Jurkat, Clone E6-1 (cell line): Measurements from ENCODE around the gene TCHHL1. TPM values are rescaled to one million over a fixed set of nuclear protein-coding genes. Genes with fewer than 3 reads are reported as not detected.
A peak's percentile ranks its signal among the peaks of the same experiment; 100 is the strongest.

Source experiments
- DNase-seq: peaks from one replicate; pipeline ENCODE4 v3.0.0-alpha.2; 2011; ENCODE audit warnings: low read depth, low spot score
- H3K4me3 ChIP-seq: 2 replicates; pipeline ENCODE4 v1.5.1; 2011; ENCODE audit warnings: mild to moderate bottlenecking, low read length, control low read depth, moderate library complexity
- polyA plus RNA-seq: library from polyadenylated mRNA; unstranded; fragments of >200 nt; gene quantifications from one replicate; pipeline ENCODE4 v1.2.1, GENCODE V29; 2012; ENCODE audit warnings: missing spikeins; ENCODE audit not compliant: insufficient read length, insufficient read depth

Gene TCHHL1
- not detected for polyA plus RNA-seq

DNA sequence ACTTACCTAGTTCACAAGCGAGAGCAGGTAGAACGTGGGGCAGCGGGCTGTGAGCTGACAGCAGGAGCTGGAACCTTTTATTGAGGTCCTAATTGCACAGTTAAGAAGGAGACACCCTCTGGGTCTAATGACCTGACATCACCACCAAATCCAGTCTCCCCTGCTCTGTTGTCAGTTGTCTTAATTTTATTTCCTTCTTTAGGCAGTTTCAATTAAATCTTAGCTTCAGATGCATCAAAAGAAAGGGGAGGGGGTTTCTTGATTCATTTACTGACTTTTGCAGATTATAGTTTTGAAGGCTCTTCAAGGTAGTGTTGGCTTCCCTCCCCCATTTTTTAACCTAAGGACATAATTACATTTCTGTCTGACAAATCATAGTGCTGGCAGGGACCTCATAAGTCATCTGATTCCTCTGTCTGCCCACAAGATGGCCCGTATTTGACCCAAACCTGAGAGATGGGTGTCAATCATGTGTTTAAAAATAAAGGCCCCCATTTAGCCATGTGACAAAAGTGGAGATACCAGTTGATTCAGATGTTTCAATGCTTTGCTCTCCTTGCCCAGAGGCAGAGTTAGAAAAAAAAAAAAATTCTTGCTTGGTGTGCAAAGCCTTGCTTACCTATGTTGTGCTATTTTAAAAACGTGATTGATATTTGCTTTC is at the start of gene TCHHL1:
Gene TCHHL1 (minus strand): TSS at position 51 of the 661 bp plus-strand sequence. CDS start 921 bp downstream, outside the sequence.
- no peak within 1 kb of the TSS for H3K4me3 ChIP-seq
- no peak for DNase-seq

DNA sequence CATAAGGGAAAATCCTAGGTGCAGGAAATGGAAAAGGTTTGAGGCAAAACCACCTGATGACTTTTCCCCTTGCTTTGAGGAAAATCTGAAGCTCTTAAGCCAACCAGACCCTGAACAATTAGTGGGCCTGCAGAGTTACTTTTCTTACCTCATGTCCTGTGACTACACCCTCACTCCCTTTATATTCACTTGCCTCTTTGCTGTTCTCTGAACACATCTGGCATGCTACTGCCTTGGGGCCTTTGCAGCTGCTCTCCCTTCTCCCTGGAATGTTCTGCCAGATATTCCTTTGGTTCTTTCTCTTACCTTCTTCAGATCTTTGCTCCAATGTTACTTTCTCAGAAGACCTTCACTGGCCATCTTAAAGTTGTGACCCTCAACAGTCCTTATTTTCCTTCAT is 48.4 kb upstream of the TCHHL1 start:
- no peak for DNase-seq
- no peak overlapping the region for H3K4me3 ChIP-seq

DNA sequence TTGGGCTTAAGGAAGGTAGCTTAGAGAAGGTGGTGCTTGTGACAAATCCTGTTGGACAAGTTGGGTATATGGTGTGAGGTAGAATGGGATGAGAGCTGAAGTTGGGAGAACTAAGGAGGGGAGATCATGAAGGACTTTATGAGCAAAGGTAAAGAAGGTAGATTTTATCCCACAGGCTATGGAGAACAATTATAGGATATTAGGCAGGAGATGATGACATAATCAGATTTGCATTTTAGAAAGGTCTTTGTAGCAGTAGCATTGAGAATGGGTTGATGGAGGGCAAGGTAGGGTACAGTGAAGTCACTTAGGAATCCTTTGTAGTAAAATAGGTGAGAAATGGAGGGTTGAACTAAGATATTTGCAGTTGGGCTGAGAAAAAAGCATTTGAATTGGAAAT is 41.3 kb upstream of the TCHHL1 start:
- DNase-seq = no peak
- no peak overlapping the region for H3K4me3 ChIP-seq

DNA sequence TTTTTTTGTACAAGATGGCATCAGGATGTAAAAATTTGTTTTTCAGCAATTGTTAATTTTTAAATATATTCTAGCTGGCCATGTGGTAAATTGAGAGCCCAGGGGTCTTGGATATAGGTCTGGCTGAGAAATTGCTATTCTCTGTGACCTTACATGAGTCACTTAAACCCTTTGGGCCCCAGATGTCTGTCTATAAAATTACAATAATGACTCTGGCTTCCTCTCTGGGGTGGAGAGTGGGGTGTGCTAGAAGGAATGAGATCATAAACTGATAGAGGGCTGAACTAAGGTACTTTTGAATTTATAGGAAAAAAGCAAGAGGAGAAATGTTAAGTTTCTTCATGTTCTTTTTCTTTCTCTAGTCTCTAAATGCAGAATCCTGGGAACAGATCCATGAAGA is 38.8 kb upstream of the TCHHL1 start:
- no peak for DNase-seq
- no peak overlapping the region for H3K4me3 ChIP-seq

DNA sequence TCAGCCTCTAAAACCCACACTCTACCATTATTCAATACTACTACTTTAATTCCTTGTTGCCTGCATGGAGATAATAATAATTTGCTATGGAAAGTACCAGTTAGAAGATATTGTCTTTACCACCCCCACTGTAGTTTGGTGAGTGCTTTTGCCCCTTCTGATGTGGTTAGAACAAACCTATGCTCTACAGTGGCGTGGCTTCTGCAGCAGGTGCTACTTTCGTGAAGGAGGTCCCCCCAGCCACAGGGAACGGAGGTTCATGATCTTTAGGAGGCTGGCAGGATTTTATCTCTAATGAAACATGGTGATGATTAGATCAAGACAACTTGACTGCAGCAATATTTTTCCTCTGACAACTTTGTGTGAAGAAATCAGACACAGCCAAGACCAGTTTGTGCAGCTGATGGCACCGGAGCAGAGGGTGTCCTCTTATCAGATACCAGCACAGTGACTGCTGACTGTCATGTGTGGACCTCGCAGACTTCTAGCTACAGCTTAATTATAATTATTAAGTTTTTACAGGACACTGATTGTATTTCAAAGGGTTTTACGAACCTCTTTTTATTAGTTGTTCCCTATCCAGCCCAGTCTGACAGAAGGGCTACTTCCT is 37.1 kb upstream of the TCHHL1 start:
- peak; percentile 93 for DNase-seq

DNA sequence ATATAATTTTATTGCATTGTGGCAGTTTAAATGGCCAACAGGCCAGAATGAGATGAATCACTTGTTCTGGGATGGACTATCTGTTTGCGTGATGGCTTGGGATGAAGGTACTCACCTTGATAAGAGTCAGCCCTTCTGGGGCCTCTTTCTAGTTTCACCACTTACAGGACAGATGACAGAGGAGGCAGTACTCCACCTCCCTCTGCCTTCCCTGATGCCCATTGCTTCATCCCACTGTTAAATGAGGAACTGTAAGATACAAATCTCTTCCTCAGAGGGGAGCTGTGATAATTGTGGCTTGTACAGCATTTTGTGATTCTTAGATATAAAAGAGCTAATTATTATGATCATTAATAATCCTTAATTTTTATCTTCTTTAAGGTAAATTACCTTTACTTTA is 30.1 kb upstream of the TCHHL1 start:
- H3K4me3 ChIP-seq = no peak overlapping the region
- no peak for DNase-seq

More for the DNA sequence above, 37.1 kb upstream of the TCHHL1 start:
- no peak overlapping the region for H3K4me3 ChIP-seq

DNA sequence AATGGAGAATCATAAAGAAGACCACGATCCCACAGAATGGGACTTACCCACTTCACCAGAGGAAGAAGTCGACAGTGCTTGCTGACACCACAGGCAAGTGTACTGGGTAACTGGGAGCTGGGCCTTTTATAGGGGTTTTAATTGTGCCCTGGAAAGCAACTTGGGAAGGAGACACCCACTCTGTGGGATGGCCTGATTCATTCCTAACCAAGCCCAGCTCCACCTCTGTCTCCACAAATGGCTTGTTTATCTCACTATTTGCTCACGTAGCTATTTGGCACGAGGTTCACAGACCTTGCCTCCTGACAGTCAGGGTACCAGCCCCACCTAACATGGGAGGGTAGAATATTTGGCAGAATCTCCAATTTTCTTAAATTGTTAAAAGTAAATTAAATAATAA is 26.5 kb upstream of the TCHHL1 start, which contains the start of gene TCHH:
Gene TCHH (minus strand): TSS at position 101 of the 400 bp plus-strand sequence. CDS start 1,364 bp downstream, outside the sequence.
- H3K4me3 ChIP-seq = no peak within 1 kb of the TSS
- DNase-seq = no peak

DNA sequence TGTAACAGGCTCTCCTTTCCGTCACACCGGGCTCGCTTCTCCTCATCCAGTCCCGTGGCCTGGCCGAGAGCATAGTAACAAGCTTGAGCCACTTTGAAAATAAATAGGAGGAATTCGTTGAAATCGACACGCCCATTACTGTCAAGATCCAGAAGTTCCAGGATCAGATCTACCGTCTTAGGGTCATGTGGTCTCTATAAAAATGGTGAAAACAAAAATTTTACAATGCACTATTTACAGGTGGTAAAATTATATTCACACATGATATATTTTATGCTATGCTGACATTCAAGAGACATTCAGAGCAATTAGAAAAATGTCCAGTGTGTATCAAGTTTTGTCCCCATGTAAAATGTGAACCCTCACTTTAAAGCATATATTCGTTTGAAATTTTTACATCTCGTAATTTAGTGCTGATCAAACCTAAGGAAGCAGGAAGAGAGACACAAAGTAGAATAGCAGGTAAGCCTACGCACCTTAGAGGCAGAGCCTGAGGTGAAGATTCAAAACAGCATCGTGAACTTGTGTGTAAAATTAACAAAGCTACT is 24.1 kb upstream of the TCHHL1 start:
- H3K4me3 ChIP-seq = peak overlapping the region; percentile 56
- DNase-seq = no peak

DNA sequence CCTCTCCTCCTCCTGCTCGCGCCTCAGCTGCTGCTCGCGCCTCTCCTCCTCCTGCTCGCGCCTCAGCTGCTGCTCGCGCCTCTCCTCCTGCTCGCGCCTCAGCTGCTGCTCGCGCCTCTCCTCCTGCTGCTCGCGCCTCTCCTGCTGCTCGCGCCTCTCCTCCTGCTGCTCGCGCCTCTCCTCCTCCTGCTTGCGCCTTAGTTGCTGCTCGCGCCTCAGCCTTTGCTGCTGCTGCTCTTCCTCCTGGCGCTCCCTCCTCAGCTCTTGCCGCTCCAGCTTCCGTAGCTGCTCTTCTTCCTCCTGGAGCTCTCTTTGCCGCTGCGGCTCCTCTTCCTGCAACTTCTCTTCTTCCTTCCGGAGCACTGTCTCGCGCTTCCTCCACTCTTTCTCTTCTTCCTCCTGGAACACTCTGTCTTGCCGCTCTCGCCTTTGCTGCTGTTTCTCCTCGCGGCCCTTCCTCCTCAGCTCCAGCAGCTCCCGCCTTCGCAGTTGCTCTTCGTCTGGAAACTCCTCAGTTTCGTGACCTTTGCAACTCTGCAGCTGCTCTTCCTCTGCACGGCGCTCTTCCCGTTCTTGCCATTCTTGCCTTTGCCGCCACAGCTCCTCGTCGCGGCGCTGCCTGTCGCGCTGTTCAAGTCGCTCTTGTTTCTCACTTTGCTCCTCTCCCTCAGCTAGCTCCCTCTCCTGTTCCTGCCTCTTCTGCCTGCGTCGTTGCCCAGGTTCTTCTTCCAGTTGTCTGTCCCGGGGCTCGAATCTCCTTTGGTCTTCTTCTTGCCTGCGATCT is 23.4 kb upstream of the TCHHL1 start:
- peak overlapping the region; percentile 56 for H3K4me3 ChIP-seq
- DNase-seq = no peak

DNA sequence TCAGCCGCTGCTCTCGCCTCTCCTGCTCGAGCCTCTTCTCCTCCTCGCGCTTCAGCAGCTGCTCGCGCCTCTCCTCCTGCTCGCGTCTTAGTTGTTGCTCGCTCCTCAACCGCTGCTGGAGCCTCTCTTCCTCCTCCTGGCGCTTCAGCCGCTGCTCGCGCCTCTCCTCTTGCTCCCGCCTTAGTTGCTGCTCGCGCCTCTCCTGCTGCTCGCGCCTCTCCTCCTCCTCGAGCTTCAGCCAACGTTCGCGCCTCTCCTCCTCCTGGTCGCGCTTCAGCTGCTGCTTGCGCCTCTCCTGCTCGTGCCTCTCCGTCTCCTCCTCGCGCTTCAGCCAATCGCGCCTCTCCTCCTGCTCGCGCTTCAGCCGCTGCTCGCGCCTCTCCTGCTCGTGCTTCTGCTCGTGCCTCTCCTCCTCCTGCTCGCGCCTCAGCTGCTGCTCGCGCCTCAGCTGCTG is 22.7 kb upstream of the TCHHL1 start:
- peak; percentile 72 for DNase-seq
- peak overlapping the region; percentile 38 for H3K4me3 ChIP-seq

DNA sequence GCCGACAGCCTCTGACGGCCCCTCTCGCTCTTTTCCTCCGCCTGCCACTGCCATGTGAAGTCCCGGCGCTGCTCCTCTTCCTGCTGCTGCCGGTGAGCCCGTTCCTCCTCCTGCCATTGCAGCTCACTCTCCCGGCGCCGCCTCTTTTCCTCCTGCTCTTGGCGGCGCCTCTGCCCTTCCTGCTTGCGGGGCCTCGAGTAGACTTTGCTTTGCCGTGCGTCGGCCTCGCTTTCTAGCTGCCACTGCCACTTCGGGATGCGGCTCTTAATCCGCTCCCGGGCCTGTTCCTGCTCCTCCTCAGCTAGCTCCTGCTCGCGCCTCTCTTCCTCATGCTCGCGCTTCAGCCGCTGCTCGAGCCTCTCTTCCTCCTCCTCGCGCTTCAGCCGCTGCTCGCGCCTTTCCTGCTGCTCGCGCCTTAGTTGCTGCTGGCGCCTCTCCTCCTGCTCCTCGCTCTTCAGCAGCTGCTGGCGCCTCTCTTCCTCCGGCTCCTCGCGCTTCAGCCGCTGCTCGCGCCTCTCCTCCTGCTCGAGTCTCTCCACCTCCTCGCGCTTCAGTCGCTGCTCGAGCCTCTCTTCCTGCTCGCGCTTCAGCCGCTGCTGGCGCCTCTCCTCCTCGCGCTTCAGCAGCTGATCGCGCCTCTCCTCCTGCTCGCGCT is 22.1 kb upstream of the TCHHL1 start:
- peak overlapping the region; percentile 38 for H3K4me3 ChIP-seq
- DNase-seq = no peak

DNA sequence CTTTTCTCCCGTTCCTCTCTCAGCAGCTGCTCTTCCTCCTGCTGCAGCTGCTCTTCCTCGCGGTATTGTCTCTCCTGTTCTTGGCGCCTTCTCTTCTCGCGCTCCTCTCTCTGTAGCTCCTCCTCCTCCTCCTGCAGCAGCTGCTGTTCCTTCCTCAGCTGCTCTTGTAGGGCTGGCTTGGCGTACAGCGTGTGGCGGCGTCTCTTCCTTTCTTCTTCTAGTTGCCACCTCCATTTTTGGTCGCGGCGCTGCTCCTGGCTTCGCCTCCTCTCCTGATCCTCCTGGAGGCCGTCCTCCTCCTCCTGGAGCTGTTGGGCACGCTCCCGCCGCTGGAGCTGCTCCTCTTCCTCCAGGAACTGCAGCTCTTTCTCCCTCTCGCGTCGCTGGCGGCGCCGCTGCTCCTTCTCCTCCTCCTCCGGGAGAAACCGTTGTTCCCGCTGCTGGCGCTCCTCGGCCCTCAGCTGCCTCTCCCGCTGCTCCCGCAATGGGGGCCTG is 21.5 kb upstream of the TCHHL1 start:
- no peak overlapping the region for H3K4me3 ChIP-seq
- DNase-seq = no peak

DNA sequence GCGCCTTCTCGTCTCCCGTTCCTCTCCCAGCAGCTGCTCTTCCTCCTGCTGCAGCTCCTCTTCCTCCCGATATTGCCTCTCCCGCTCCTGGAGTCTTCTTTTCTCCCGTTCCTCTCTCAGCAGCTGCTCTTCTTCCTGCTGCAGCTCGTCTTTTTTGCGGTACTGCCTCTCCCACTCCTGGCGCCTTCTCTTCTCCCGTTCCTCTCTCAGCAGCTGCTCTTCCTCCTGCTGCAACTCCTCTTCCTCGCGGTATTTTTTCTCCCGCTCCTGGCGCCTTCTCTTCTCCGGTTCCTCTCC is 21.1 kb upstream of the TCHHL1 start:
- DNase-seq = no peak
- no peak overlapping the region for H3K4me3 ChIP-seq

DNA sequence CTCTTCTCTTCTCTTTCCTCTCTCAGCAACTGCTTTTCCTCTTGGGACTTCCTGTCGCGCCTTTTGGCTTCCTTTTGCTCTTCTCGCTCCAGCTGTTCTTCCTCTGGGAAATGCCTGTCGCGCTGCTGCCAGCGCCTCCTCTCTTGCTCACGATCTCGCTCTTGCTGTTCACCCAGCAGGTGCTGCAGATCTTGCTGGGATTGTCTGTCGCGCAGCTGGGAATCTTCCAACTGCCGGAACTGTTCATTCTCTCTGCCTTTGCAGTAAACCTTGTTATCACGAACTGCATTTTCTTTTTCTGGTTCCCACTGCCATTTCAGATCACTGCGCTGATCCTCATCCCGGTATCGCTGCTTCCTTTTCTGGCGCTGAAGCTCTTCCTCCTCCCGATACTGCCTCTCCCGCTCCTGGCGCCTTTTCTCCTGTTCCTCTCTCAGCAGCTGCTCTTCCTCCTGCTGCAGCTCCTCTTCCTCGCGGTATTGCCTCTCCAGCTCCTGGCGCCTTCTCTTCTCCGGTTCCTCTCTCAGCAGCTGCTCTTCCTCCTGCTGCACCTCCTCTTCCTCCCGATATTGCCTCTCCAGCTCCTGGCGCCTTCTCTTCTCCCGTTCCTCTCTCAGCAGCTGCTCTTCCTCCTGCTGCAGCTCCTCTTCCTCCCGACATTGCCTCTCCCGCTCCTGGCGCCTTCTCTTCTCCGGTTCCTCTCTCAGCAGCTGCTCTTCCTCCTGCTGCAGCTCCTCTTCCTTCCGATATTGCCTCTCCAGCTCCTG is 20.6 kb upstream of the TCHHL1 start:
- no peak overlapping the region for H3K4me3 ChIP-seq

DNA sequence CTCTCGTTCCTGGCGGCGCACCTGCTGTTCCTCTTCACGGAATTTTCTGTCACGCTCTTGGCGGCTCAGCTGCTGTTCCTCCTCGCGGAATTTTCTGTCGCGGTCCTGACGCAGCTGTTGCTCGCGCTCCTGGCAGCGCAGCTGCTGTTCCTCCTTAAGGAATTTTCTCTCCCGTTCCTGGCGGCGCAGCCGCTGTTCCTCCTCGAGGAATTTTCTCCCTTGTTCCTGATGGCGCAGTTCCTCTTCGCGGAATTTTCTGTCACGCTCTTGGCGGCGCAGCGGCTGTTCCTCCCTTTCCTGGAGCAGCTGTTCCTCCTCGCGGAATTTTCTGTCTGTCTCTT is 20.0 kb upstream of the TCHHL1 start:
- no peak for DNase-seq
- H3K4me3 ChIP-seq = no peak overlapping the region

More for the DNA sequence above, 20.6 kb upstream of the TCHHL1 start:
- no peak for DNase-seq

DNA sequence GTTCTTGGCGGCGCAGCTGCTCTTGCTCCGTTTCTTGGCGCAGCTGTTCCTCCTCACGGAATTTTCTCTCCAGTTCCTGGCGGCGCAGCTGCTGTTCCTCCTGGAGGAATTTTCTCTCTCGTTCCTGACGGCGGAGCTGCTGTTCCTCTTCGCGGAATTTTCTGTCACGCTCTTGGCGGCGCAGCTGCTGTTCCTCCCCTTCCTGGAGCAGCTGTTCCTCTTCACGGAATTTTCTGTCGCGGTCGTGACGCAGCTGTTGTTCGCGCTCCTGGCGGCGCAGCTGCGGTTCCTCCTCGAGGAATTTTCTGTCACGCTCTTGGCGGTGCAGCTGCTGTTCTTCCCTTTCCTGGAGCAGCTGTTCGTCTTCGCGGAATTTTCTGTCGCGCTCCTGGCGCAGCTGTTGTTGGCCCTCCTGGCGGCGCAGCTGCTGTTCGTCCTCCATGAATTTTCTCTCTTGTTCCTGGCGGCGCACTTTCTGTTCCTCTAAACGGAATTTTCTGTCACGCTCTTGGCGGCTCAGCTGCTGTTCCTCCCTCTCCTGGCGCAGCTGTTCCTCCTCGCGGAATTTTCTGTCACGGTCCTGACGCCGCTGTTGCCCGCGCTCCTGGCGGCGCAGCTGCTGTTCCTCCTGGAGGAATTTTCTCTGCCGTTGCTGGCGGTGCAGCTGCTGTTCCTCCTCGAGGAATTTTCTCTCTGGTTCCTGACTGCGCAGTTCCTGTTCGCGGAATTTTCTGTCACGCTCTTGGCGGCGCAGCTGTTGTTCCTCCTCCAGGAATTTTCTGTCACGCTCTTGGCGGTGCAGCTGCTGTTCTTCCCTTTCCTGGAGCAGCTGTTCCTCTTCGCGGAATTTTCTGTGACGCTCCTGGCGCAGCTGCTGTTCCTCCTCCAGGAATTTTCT is 19.4 kb upstream of the TCHHL1 start:
- DNase-seq = no peak
- no peak overlapping the region for H3K4me3 ChIP-seq

DNA sequence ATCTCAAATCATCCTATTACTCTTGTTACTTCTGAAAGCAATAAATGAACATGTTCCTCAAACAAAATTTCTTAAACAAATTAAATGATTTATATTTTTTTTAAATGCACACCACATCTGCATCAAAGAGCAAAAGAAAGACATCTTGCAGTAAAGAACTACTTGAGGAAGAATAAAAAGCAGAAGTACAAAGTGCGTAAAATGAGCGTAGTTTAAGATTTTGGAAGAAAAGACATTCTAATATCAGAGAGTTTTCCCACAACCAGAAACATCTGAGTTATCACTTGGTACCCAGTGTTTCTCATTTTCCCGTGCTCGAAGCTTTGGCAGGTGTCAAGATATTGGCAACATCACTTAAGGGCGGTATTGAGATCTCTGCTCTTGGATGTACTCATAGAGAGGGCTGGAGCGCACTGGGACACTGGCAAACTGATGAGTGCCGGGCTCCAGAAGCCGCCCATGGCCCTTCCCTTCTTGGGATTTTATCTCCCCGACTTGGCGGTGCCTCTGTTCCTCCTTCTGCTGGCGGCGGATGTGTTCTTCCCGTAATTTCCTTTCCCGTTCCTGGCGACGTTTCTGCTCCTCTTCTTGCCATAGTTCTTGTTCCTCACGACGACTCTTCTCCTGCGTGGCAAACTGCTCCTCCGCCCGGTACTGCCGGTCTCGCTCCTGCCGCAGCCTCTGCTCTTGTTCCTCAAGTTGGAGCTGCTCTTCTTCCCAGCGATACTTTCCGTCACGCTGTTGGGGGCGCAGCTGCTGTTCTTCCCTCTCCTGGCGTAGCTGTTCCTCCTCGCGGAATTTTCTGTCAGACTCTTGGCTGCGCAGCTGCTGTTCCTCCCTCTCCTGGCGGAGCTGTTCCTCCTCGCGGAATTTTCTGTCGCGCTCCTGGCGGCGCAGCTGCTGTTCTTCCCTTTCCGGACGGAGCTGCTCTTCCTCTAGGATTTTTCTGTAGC is 18.4 kb upstream of the TCHHL1 start:
- no peak for DNase-seq
- no peak overlapping the region for H3K4me3 ChIP-seq
